Measurements from ENCODE around the gene ACP3.
"Not testable (repeated sequence)": the region's sequence is repeated elsewhere in the genome, so short reads cannot be mapped to it uniquely, and the experiment has no call there.

Gene ACP3, protein sequence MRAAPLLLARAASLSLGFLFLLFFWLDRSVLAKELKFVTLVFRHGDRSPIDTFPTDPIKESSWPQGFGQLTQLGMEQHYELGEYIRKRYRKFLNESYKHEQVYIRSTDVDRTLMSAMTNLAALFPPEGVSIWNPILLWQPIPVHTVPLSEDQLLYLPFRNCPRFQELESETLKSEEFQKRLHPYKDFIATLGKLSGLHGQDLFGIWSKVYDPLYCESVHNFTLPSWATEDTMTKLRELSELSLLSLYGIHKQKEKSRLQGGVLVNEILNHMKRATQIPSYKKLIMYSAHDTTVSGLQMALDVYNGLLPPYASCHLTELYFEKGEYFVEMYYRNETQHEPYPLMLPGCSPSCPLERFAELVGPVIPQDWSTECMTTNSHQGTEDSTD

DNA sequence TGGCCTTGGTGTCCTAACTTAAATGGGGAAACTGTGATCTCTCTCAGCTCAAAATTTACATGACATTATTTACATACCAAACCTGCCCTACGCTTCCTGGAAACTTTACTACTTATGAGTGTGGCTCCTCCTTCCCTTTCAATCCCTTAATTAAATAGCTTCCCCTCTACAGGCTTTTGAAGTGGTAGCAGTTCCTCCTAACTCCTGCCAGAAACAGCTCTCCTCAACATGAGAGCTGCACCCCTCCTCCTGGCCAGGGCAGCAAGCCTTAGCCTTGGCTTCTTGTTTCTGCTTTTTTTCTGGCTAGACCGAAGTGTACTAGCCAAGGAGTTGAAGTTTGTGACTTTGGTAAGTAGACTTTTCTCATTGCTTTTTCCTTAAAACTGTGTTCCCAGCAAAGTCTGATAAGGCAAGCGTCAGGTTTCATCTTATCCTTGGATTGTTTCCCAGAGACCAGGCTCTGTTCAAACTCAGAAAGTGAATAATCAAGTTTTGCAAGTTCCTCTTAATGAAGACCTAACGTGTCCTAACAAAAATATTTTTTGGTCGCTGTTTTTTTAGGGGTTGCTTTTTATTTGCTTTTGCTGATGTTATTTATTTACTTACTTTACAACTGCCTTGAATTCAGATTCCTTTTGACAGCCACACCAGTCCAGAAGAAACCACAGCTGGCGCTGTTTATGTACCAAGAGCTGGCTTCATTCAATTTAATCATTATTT is at the start of gene ACP3:
Gene ACP3, plus strand, starts transcription at position 179 of the 720 bp plus-strand sequence. Its CDS starts 50 bp downstream, at position 229.
- DNase-seq (ENCODE audit: low read depth in 2 of 2): no peak

DNA sequence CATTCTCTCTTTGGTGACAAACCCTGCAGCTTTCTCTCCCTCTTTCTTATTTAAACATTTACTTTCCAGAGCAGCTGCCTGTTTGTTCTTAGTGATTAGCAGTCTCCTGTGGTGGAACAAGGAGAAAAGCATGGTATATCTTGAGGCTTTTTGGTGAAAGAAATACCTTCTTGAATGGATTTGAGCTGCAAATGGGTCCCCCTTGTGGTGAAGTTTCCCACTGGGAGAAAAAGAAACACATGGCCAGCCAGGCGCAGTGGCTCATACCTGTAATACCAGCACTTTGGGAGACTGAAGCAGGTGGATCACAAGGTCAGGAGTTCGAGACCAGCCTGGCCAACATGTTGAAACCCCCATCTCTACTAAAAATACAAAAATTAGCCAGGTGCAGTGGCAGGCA is 48.3 kb upstream of the ACP3 start:
- DNase-seq (ENCODE audit: low read depth in 2 of 2): no peak

DNA sequence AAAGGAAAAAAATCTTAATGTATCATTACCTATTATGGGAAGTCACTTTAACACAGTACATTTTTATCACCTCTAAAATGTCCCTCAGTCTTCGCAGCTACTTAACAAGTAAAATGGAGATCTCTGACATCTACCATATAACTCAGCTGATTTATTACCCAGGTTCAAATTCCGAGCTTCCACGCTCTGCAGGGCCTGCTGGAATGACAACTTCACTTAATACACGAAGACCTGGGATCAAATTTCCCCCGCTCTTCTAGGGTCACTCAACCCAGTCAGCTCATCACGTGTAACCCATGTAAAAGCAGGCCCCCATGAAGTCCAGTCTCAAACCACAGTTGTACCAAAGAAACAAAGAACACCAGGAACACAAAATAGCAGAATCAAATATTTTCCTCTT is 44.2 kb upstream of the ACP3 start:
- no peak for DNase-seq (ENCODE audit: low read depth in 2 of 2)

DNA sequence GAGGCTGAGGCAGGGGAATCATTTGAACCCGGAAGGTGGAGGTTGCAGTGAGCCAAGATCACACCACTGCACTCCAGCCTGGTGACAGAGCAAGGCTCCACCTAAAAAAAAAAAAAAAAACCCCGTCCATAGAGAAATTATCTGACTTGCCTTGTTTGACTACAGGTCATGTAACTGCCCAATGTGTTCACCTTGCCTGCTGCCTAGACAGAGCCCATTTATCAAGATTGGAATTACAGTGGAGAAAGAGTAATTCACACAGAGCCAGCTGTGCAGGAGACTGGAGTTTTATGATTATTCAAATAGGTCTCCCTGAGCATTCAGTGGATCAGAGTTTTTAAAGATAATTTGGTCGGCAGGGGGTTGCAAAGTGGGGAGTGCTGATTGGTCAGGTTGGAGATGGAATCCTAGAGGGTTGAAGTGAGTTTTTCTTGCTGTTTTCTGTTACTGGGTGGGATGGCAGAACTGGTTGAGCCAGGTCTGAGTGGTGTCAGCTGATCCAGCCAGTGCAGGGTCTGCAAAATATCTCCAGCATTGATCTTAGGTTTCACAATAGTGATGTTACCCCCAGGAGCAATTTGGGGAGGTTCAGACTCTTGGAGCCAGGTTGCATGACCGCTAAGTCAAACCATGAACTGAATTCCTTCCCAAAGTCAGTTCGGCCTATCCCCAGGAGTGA is 40.8 kb upstream of the ACP3 start:
- DNase-seq (ENCODE audit: low read depth in 2 of 2): no peak

DNA sequence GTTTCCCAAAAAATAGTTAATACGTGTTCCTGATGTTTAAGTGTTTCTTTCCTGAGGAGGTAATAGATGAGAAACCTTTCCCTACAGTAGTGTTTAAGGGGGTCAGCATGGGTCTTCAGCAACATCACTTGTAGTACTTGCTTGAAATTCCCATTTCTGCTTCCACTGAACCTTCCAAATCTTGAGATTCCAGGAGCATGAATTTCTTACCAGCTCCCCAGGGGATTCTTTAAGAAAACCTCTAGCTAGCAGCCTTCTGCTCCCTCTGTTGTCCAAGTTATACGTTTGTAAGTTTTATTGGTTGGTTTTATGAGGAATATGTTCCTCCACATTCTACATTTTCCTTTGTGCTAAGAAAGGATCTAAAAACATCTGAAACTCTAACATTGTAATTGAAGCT is 38.2 kb upstream of the ACP3 start:
- DNase-seq (ENCODE audit: low read depth in 2 of 2): no peak

DNA sequence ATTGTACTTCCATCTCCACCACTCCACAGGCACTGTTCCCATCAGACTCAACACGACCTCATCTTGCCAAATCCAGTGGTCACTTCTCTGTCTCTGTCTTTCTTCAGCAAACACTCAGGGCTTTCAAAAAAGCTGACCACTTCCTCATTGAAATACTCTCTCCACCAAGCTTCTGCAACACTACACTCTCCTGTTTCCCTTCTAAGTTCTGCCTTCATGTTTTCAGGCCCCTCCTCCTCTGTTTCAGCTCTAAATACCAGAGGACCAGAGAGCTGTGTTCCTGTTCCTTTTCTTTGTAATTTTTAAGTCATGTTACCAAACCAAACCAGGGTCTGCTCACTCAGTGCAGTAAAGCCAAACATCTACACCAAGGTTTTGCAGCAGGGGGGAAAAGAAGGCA is 33.8 kb upstream of the ACP3 start:
- DNase-seq (ENCODE audit: low read depth in 2 of 2): no peak

DNA sequence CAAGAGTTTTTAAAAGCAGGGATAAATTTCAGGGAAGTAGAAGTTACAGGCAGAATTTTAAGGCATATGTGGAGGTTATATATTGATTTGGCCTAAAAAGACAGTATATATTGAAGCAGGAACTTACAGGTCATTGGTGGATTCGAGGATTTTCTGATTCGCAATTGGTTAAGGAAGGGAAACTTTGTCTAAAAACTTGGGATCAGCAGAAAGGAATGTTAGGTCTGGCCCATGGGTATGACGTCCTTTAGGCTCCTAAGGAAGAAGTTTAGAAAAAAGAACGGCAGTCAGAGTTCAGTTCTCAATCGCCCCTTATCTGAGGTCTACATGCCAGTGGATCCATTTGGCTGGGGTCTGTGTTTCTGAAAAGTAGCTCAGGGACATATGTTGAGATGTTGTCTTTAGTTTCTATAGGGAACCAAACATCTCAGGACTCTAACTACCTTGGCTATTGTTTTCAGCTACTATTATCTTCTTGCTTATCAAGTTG is 33.2 kb upstream of the ACP3 start:
- DNase-seq (ENCODE audit: low read depth in 2 of 2): no peak

DNA sequence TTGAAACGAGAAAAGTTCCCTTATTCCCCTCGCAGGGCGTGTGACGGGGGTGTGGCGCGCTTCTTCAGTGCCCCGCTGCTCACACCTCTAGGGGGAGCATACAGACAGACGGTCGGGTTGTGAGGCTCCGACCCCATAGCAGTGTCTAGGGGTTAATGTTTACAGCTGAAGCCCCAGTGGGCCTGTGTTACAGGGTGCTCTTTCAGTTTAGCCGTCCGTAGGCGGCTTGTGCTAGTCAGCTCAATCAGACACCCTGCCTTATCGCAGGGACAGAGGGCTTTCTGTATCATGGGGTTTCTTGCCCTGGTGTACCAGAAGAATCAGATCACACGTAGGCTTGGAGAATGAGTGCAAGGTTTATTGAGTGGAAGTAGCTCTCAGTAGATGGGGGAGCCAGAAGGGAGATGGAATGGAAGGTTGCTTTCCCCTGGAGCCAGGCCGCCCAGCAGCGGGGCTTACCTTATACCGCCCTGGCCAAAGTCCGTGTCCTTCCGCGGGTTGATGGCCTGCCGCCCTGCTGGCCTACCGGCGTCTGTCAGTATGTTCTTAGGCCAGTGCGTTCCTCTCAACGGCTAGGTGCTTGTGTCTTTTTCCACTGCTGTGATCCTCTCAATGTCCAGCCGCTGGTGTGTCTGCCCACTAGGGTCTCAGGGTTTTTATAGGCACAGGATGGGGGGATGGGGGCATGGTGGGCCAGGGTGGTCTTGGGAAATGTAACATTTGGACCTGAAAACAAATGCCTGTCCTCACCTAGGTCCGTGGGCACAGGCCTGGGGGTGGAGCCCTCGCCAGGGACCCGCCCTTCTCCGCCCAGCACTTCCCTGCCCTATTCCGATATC is 32.2 kb upstream of the ACP3 start:
- no peak for DNase-seq (ENCODE audit: low read depth in 2 of 2)

DNA sequence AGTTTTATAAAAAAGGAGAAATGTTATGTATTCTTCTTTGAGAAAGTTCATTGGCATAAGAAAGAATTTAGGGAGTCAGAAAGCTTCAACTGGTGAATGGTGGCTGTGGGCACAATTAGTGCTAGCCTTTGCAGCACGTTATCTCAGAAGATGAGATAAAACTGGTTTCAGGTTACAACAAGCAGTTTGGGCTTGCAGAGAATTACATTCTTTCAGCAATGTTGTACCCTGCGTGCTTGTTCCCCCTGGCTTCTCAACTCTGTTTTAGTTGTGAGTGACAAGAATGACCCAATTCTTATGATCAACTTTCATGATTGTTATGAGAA is 31.6 kb upstream of the ACP3 start:
- DNase-seq (ENCODE audit: low read depth in 2 of 2): no peak

DNA sequence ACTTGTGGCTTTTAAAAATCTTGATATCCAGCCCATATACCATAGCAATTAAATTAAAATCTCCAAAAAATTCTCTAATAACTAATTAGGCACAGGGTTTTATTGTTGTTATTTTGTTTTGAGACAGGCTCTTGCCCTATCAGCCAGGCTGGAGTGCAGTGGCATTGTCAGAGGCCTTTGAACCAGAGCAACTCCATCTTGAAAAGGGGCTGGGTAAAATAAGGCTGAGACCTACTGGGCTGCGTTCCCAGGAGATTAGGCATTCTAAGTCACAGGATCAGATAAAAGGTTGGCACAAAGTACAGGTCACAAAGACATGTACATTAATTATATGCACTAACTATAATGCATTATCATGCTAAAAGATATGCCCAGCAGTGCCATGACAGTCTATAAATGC is 31.2 kb upstream of the ACP3 start:
- no peak for DNase-seq (ENCODE audit: low read depth in 2 of 2)

DNA sequence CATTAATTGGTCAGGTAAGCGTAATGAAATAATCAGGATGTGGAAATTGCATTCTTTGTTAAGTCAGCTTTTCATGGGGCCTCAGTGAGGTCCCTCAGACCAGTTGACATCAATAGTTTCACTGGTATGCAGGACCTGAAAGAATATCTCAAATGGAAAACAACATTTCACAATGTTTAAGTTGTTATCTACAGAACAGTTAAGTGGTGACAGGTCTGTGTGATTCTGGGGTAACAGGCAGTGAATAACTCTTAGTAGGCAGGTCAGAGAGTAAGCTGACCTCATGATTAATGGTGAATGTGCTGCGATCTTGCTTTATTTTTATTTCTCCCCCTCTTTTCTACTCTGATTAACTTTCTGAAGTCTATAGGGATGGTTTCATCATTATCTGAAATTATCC is 28.9 kb upstream of the ACP3 start:
- no peak for DNase-seq (ENCODE audit: low read depth in 2 of 2)

DNA sequence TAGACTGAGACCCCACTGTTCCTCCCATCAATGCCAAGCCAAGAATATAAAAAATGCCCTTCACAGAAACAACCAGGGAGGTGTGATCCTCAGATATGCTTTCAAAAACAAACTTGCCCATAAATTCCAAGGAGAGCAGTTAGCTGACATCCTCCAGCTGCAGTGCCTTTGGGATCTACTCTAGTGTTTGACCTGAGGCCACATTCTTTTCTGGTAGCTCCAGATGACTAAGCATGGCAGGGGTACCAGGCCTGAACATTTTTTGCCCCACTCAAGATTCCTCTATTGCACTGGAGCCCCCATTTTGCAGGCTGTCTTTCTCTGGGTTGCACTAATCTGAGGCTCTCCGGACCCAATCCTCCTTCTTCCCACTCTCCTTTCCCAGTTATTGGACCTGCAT is 27.9 kb upstream of the ACP3 start:
- DNase-seq (ENCODE audit: low read depth in 2 of 2): no peak

DNA sequence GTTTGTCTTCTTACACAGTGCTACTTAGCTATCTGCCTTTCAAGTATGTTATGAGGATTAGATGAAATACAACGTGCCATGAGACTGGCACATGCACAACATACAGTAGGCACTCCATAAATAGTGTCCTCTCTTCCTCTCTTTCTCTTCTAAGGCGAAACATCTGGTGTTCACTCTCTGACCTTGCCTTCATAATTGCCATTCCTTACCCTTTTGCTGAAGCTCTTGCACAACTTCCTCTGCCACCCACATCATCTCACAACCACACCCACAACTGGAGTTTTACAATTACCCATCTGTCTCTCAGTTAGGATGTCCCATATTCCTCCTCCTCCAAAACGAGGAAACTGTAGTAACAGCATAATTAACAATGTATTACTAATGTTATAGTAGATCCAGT is 26.4 kb upstream of the ACP3 start:
- no peak for DNase-seq (ENCODE audit: low read depth in 2 of 2)

DNA sequence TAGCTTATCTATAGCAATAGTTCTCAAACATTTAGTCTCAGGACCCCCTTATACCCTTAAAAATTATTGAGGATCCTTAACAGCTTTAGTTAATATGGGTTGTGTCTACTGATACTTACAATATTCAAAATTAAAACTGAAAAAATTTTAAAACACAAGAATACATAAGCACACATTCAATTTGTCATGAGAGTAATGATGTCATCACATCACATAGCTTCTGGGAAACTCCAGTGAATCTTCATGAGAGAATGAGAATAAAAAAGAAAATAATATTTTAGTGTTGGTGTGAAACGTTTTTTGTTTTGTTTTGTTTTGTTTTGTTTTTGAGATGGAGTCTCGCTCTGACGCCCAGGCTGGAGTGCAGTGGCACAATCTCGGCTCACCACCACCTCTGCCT is 25.2 kb upstream of the ACP3 start:
- no peak for DNase-seq (ENCODE audit: low read depth in 2 of 2)

DNA sequence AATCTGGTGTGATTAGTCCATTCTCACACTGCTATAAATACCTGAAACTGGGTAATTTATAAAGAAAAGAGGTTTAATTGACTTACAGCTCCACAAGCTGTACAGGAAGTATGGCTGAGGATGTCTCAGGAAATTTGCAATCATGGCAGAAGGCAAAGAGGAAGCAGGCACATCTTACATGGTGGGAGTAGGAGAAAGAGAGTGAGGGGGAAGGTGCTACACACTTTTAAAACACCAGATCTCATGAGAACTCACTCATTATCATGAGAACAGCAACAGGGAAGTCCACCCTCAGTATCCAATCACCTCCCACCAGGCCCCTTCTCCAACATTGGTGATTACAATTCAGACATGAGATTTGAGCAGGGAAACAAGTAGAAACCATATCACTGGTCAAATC is 24.0 kb upstream of the ACP3 start:
- DNase-seq (ENCODE audit: low read depth in 2 of 2): no peak

DNA sequence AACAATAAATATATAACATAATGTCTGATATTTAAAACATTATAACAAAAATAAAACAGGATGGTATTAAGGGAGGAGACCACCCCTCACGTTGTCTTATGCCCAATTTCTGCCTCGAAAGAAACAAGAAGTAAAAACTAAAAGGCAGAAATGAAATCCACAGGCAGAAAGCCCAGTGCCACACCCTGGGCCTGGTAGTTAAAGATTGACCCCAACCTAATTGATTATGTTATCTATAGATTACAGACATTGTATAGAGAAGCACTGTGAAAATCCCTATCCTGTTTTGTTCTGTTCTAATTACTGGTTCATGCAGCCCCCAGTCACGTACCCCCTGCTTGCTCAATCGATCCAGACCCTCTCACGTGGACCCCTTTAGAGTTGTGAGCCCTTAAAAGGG is 22.3 kb upstream of the ACP3 start:
- DNase-seq (ENCODE audit: low read depth in 2 of 2): no peak

DNA sequence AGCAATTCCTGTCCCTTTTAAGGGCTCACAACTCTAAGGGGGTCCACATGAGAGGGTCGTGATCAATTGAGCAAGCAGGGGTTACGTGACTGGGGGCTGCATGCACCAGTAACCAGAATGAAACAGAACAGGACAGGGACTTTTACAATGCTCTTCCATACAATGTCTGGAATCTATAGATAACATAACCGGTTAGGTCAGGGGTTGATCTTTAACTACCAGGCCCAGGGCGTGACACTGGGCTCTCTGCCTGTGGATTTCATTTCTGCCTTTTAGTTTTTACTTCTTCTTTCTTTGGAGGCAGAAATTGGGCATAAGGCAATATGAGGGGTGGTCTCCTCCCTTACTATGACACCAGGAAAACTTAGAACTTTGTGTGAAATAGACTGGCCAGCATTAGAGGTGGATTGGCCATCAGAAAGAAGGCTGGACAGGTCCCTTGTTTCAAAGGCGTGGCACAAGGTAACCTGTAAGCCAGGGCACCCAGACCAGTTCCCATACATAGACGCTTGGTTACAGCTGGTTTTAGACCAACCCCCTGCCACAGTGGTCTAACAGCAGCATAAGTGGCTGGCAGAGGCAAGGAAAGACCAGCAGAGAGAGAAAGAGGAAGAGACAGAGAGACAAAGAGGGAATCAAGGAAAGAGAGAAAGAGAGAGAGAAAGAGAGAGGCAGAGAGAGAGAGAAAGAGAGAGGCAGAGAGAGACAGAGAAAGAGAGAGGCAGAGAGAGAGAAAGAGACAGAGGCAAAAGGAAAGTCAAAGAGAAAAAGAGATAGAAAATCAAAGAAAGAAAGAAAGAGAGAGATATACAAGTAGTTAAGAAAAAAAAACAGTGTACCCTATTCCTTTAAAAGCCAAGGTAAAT is 13.6 kb upstream of the ACP3 start:
- DNase-seq (ENCODE audit: low read depth in 2 of 2): not testable (repeated sequence)

DNA sequence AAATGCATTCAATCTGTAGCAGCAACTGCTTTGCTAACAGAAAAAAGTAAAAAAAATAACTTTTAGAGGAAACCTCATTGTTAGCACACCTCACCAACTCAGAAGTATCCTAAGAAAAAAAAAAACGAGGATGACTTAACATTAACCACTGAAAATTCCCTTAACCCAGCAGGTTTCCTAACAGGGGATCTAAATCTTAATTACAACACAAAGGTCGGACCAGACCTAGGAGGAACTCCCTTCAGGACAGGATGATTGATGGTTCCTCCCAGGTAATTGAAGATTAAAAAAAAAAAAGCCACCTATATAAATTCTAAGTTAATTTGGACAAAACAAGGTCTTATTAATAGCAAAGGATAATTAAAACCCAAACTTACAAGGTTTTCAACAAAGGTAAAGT is 12.9 kb upstream of the ACP3 start:
- not testable (repeated sequence) for DNase-seq (ENCODE audit: low read depth in 2 of 2)

DNA sequence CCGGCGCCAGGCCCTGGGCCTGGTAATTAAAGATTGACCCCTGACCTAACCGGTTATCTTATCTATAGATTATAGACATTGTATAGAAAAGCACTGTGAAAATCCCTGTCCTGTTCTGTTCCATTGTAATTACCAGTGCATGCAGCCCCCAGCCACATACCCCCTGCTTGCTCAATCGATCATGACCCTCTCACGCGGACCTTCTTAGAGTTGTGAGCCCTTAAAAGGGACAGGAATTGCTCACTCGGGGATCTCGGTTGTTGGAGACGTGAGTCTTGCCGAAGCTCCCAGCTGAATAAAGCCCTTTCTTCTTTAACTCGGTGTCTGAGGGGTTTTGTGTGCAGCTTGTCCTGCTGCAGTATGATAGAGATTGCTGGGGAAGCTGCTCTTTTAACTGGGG is 7.2 kb upstream of the ACP3 start:
- DNase-seq (ENCODE audit: low read depth in 2 of 2): not testable (repeated sequence)

DNA sequence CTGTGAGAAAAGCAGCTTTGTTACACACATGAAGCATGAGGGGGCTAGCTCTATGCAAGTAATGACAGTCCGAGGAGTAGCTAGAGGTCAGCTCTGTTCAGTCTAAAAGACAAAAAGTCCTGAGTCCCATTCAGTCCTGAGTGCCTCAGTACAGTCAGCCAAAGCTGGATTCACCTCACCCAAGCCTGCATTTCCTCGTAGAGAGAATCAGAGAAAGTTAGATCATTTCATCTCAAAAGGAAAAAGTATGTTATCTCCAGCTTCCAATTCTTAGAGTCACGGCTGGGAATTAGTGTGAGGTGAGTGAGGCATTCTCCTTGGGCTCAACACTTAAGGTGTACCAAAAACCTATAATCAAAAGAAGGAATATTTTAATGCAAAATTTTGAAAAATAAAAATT is 5.9 kb upstream of the ACP3 start:
- no peak for DNase-seq (ENCODE audit: low read depth in 2 of 2)

DNA sequence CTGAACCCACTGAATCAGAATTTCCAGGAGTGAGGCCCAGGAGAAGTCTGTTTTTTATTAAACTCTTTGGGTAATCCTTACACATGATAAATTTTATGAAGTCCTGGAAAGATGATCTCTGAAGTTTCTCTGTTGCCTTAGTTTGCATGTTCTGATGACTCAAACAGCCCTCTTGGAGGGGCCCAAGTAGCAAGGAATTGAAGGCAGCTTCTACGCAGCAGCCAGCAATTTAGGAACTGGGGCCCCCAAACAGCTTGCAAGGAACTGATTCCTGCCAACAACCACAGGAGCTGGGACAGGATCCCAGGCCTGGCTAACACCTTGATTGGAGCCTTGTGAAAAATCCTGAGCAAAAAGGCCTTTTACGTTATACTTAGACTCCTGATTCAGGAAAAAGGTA is 5.4 kb upstream of the ACP3 start:
- no peak for DNase-seq (ENCODE audit: low read depth in 2 of 2)

Data from stimulated activated CD4-positive, alpha-beta T cell treated with anti-CD3 and anti-CD28 coated beads, Interleukin-1b, Interleukin-23, amount 100 ng/mL, for 1 hour (primary cell).